IMR-90 (cell line): ENCODE data around the gene HAAO. TPM values are rescaled to one million over a fixed set of nuclear protein-coding genes. Genes with fewer than 3 reads are reported as not detected.

ENCODE experiments used
- ATAC-seq: fragments of 200-7000 bp; cut with Tn5 transposase; 2 replicates; pipeline ENCODE4 v1.9.1; 2020; ENCODE audit warnings: low read depth, mild to moderate bottlenecking, moderate library complexity
- BruUV-seq: library from RNA; stranded (reverse); fragments of 400-500 nt; replicated peaks from 2 replicates; lab custom pipeline; 2021; lab: Mats Ljungman, UMichigan
- CTCF ChIA-PET: fragments of 300-600 bp; formaldehyde crosslinking; extraction: SDS; loops from one replicate; lab custom pipeline; 2021; ENCODE audit warnings: antibody characterized with exemption; lab: Yijun Ruan, JAX
- POLR2A ChIA-PET: fragments of 300-600 bp; sonication (Branson Sonifier 250); formaldehyde crosslinking; loops from one replicate; lab custom pipeline; 2022; ENCODE audit warnings: antibody characterized with exemption; ENCODE audit not compliant: unreplicated experiment; lab: Charles Lee
- DNase-seq: peaks from one replicate; pipeline ENCODE4 v3.0.0; 2013
- H2AFZ ChIP-seq: replicated peaks from 2 replicates; pipeline ENCODE3; 2013; ENCODE audit warnings: low read length, mild to moderate bottlenecking; ENCODE audit not compliant: poor library complexity
- H2AK5ac ChIP-seq: 2 replicates; pipeline ENCODE4 v1.6.1; 2013; ENCODE audit warnings: low read depth, low read length, inconsistent platforms
- H2AK9ac ChIP-seq: replicated peaks from 2 replicates; pipeline ENCODE3; 2013; ENCODE audit warnings: mild to moderate bottlenecking, low read depth, low read length, moderate library complexity; ENCODE audit not compliant: poor library complexity
- H2BK120ac ChIP-seq: 2 replicates; pipeline ENCODE4 v1.6.1; 2013; ENCODE audit warnings: low read depth, low read length, inconsistent platforms
- H2BK15ac ChIP-seq: 3 replicates; pipeline ENCODE4 v1.6.1; 2013; ENCODE audit warnings: low read depth, low read length, inconsistent platforms
- H2BK20ac ChIP-seq: 2 replicates; pipeline ENCODE4 v1.6.1; 2013; ENCODE audit warnings: low read depth, mild to moderate bottlenecking, inconsistent platforms, low read length, moderate library complexity
- H2BK5ac ChIP-seq: 2 replicates; pipeline ENCODE4 v1.6.1; 2013; ENCODE audit warnings: mild to moderate bottlenecking, low read depth, low read length, inconsistent platforms; ENCODE audit not compliant: poor library complexity, severe bottlenecking
- H3K14ac ChIP-seq: replicated peaks from 2 replicates; pipeline ENCODE4 v1.6.1; 2013; ENCODE audit warnings: low read depth, low read length, inconsistent platforms
- H3K18ac ChIP-seq: 2 replicates; pipeline ENCODE4 v1.6.1; 2013; ENCODE audit warnings: low read depth, low read length, control low read depth
- H3K23ac ChIP-seq: 2 replicates; pipeline ENCODE4 v1.6.1; 2013; ENCODE audit warnings: low read depth, low read length, inconsistent platforms
- H3K27ac ChIP-seq: 2 replicates; pipeline ENCODE4 v1.5.1; 2013; ENCODE audit warnings: mild to moderate bottlenecking, control low read depth, low read length; ENCODE audit not compliant: insufficient read depth
- H3K27me3 ChIP-seq: 2 replicates; pipeline ENCODE4 v1.6.1; 2013; ENCODE audit warnings: low read length; ENCODE audit not compliant: control insufficient read depth, insufficient read depth
- H3K36me3 ChIP-seq: 2 replicates; pipeline ENCODE4 v1.6.1; 2013; ENCODE audit warnings: low read length, mixed read lengths; ENCODE audit not compliant: control insufficient read depth, insufficient read depth
- H3K4ac ChIP-seq: 2 replicates; pipeline ENCODE4 v1.6.1; 2013; ENCODE audit warnings: low read depth, low read length, inconsistent platforms
- H3K4me1 ChIP-seq: 2 replicates; pipeline ENCODE4 v1.6.1; 2013; ENCODE audit warnings: low read length, mixed read lengths; ENCODE audit not compliant: control insufficient read depth, insufficient read depth
- H3K4me2 ChIP-seq: 2 replicates; pipeline ENCODE4 v1.6.1; 2013; ENCODE audit warnings: low read depth, mild to moderate bottlenecking, control low read depth, low read length, moderate library complexity
- H3K4me3 ChIP-seq: 2 replicates; pipeline ENCODE4 v1.5.1; 2013; ENCODE audit warnings: low read depth, mild to moderate bottlenecking, control low read depth, low read length, moderate library complexity; ENCODE audit not compliant: insufficient read depth
- H3K56ac ChIP-seq: 2 replicates; pipeline ENCODE4 v1.6.1; 2013; ENCODE audit warnings: low read length, inconsistent platforms; ENCODE audit not compliant: insufficient read depth; ENCODE audit errors: extremely low read depth
- H3K79me1 ChIP-seq, 2 experiments: 2 replicates each; pipeline ENCODE4 v1.6.1; 2013; ENCODE audit warnings: low read length in 2 of 2, inconsistent platforms in 1 of 2, low read depth in 1 of 2
- H3K9ac ChIP-seq: 2 replicates; pipeline ENCODE4 v1.6.1; 2013; ENCODE audit warnings: low read depth, low read length, control low read depth
- H3K9me1 ChIP-seq: 2 replicates; pipeline ENCODE4 v1.6.1; 2013; ENCODE audit warnings: low read length, inconsistent platforms; ENCODE audit not compliant: insufficient read depth
- H3K9me3 ChIP-seq: 2 replicates; pipeline ENCODE4 v1.6.1; 2013; ENCODE audit warnings: low read length; ENCODE audit not compliant: control insufficient read depth, insufficient read depth
- H4K20me1 ChIP-seq: 2 replicates; pipeline ENCODE4 v1.6.1; 2013; ENCODE audit warnings: low read length, inconsistent platforms; ENCODE audit not compliant: insufficient read depth
- H4K5ac ChIP-seq: 2 replicates; pipeline ENCODE4 v1.6.1; 2013; ENCODE audit warnings: mild to moderate bottlenecking, low read depth, low read length, control low read depth
- H4K8ac ChIP-seq, 2 experiments: 2 replicates each; pipeline ENCODE4 v1.6.1; 2013; ENCODE audit warnings: low read depth in 2 of 2, low read length in 2 of 2, control low read depth in 1 of 2, inconsistent platforms in 1 of 2
- H4K91ac ChIP-seq: 2 replicates; pipeline ENCODE4 v1.6.1; 2013; ENCODE audit warnings: low read depth, low read length, inconsistent platforms; ENCODE audit not compliant: insufficient read depth
- CEBPB ChIP-seq: IDR thresholded peaks from 2 replicates; pipeline ENCODE4 v1.6.1; 2012; ENCODE audit warnings: low read depth, low read length, improper control_type of control experiment
- MAFK ChIP-seq: IDR thresholded peaks from 2 replicates; pipeline ENCODE4 v1.6.1; 2012; ENCODE audit warnings: low read depth, low read length, improper control_type of control experiment
- POLR2A ChIP-seq: IDR thresholded peaks from 2 replicates; pipeline ENCODE4 v1.6.1; 2012; ENCODE audit warnings: mild to moderate bottlenecking, low read depth, low read length
- RAD21 ChIP-seq: IDR thresholded peaks from 2 replicates; pipeline ENCODE4 v1.6.1; 2012; ENCODE audit warnings: low read length, improper control_type of control experiment
- RCOR1 ChIP-seq: IDR thresholded peaks from 2 replicates; pipeline ENCODE4 v1.6.1; 2012; ENCODE audit warnings: mild to moderate bottlenecking, low read length, improper control_type of control experiment; ENCODE audit not compliant: insufficient replicate concordance
- RFX5 ChIP-seq: IDR thresholded peaks from 2 replicates; pipeline ENCODE4 v1.8.0; 2012; ENCODE audit warnings: low read depth, mild to moderate bottlenecking, low read length, moderate library complexity
- WGBS, 2 experiments: methylation state at CpG; one replicate each; pipeline versions ENCODE4 v1.1.5 to v1.1.7; 2013; ENCODE audit warnings: missing lambda C conversion rate in 2 of 2; ENCODE audit not compliant: insufficient read length in 1 of 2; ENCODE audit errors: extremely low coverage in 2 of 2; 5-methylcytosine and 5-hydroxymethylcytosine counted together
- dilution Hi-C: fragments of 300-500 bp; cut with HindIII; formaldehyde crosslinking; loops from one replicate; pipeline ENCODE4 v1.14.3; 2018; ENCODE audit warnings: low sequenced_read_pairs; ENCODE audit not compliant: unreplicated experiment
- in situ Hi-C: fragments of 300-500 bp; cut with MboI; formaldehyde crosslinking; loops from 3 replicates; pipeline ENCODE4 v1.14.3; 2019; ENCODE audit warnings: low sequenced_read_pairs, inconsistent platforms, mixed read lengths
- intact Hi-C: fragments of 100-400 bp; cut with micrococcal nuclease; formaldehyde crosslinking; loops from 2 replicates; pipeline ENCODE4 v1.10.0; 2022
- polyA plus RNA-seq, 3 experiments: library from polyadenylated mRNA; depleted of rRNA; stranded (reverse); fragments of >200 nt; gene quantifications; 2 replicates each; pipeline ENCODE4 v1.2.3, GENCODE V29; 2012; ENCODE audit warnings: low replicate concordance in 1 of 3
- total RNA-seq: library from RNA; depleted of rRNA; stranded (reverse); fragments of >200 nt; gene quantifications from 2 replicates; pipeline ENCODE4 v1.2.3, GENCODE V29; 2012
- TF ChIP-seq, protein P1 (sequence below): conservative IDR thresholded peaks from 2 replicates; pipeline ENCODE4 v1.5.1; 2012; ENCODE audit warnings: mild to moderate bottlenecking, low read depth, low read length, improper control_type of control experiment
- TF ChIP-seq, protein P2 (sequence below): fragments of 150-350 bp; IDR thresholded peaks from 2 replicates; pipeline ENCODE4 v1.6.1; 2017; ENCODE audit warnings: mild to moderate bottlenecking, antibody characterized with exemption, low read length, low read depth

Gene HAAO
- total and polyA plus RNA-seq, 2 of the 4 experiments (the other 2 are of a cell fraction) = 0.05 to 0.18 TPM

DNA sequence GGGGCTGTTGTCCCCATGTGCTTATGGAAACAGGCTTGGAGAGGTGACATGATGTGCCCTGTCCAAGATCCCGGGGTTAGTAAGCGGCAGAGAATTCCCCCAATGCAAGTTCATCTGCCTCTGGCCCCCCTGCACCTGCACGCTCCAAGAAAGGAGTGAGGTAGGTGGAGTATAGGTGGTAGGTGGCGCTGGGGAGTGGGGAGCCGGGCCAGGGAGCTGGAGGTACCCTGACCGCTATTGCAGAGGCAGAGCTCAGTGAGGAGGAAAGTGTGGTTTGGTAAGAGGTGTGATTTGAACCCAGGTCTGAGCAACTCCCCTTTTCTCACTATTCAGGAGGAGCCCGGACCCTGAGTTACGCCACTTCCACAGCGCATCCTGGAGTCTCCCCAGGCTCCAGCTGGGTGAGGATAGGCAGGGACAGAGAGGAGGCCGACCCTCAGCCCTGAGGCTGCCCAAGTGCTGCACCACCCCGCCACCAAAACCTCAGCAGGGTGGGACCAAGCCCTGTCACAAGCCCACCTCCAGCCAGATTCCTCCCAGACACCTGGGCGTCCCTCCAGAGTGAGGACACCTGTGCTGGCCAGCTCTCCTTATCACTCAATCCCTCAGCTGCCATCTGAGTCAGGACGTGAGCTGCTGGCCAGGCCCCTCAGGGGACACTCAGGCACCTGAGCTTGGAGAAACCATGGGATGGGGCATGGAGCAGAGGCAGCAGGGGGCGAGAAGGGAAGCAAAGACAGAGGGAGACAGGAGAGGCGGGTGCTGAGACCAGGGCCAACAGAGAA lies 5.6 kb downstream of the HAAO start:
- no peak overlapping the region for H2BK5ac ChIP-seq
- no peak overlapping the region for H2AK9ac ChIP-seq
- H3K27me3 ChIP-seq = peaks cover 29% of the 10 kb centered on the region
- dilution Hi-C loops (no loop called here), intact Hi-C loops (no loop called here), in situ Hi-C loops (no loop called here)
- no peak overlapping the region for H4K8ac ChIP-seq
- DNase-seq (no peak), ATAC-seq (no peak)
- ChIA-PET POLR2A (no interaction called here), CTCF (no interaction called here)
- H3K27ac ChIP-seq = no peak overlapping the region
- H3K9ac ChIP-seq = no peak overlapping the region
- H3K23ac ChIP-seq = no peak overlapping the region
- H3K4me1 ChIP-seq = no peaks in the 10 kb centered on the region; the same call in 1 of the 2 replicates
- no peak overlapping the region for H2BK120ac ChIP-seq
- no TSS peak for BruUV-seq
- no peak overlapping the region for H3K18ac ChIP-seq
- no peak overlapping the region for H2AFZ ChIP-seq
- H3K4ac ChIP-seq = no peak overlapping the region
- H3K4me3 ChIP-seq = no peak overlapping the region
- no peaks in the 10 kb centered on the region for H3K36me3 ChIP-seq
- H4K20me1 ChIP-seq = no peaks in the 10 kb centered on the region
- H3K9me1 ChIP-seq = no peaks in the 10 kb centered on the region
- no peak overlapping the region for H3K4me2 ChIP-seq
- H3K14ac ChIP-seq = no peak overlapping the region
- no peak overlapping the region for H4K91ac ChIP-seq
- no peak overlapping the region for H2BK20ac ChIP-seq
- no peak overlapping the region for H2BK15ac ChIP-seq
- no peak overlapping the region for H2AK5ac ChIP-seq
- H4K5ac ChIP-seq = no peak overlapping the region
- H3K9me3 ChIP-seq = no peaks in the 10 kb centered on the region
- no peaks in the 10 kb centered on the region for H3K79me1 ChIP-seq
- no peak overlapping the region for H3K56ac ChIP-seq
- TF ChIP-seq RAD21 (no peak), MAFK (no peak), CEBPB (no peak), RFX5 (no peak), RCOR1 (no peak), POLR2A (no peak)
- TF ChIP-seq, protein P1, sequence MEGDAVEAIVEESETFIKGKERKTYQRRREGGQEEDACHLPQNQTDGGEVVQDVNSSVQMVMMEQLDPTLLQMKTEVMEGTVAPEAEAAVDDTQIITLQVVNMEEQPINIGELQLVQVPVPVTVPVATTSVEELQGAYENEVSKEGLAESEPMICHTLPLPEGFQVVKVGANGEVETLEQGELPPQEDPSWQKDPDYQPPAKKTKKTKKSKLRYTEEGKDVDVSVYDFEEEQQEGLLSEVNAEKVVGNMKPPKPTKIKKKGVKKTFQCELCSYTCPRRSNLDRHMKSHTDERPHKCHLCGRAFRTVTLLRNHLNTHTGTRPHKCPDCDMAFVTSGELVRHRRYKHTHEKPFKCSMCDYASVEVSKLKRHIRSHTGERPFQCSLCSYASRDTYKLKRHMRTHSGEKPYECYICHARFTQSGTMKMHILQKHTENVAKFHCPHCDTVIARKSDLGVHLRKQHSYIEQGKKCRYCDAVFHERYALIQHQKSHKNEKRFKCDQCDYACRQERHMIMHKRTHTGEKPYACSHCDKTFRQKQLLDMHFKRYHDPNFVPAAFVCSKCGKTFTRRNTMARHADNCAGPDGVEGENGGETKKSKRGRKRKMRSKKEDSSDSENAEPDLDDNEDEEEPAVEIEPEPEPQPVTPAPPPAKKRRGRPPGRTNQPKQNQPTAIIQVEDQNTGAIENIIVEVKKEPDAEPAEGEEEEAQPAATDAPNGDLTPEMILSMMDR = no peak
- TF ChIP-seq, protein P2, sequence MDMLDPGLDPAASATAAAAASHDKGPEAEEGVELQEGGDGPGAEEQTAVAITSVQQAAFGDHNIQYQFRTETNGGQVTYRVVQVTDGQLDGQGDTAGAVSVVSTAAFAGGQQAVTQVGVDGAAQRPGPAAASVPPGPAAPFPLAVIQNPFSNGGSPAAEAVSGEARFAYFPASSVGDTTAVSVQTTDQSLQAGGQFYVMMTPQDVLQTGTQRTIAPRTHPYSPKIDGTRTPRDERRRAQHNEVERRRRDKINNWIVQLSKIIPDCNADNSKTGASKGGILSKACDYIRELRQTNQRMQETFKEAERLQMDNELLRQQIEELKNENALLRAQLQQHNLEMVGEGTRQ = no peak
- 59% methylated on average over 2 of the region's 15 CpGs; no CpG with 5 or more reads in 1 of the 2 experiments for WGBS, 2 experiments
